ENCODE results near the gene ZNF20.
"Not testable (repeated sequence)": the region's sequence is repeated elsewhere in the genome, so short reads cannot be mapped to it uniquely, and the experiment has no call there.

Gene ZNF20

DNA sequence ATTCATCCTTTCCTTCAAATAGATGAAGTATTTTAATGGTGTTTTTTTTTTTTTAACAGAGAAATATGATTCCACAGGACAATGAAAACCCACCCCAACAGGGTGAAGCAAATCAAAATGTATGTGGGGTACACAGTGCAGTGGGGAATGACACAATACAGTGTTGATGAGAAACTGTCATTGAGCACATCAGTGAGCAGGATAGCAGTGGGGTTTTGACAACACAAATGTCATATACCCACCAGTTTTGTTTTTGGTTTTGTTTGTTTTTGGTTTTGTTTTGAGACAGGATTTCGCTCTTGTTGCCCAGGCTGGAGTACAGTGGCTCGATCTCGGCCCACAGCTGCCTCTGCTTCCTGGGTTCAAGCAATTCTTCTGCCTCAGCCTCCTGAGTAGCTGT, 46.4 kb downstream of the ZNF20 start:
- H3K27me3 Mint-ChIP-seq: no peaks in the 10 kb centered on the region
- peaks cover 9 to 15% of the 10 kb centered on the region in 2 donors for H3K36me3 Mint-ChIP-seq
- peak overlapping the region in 1 of 2 donors; percentile 90 for H3K4me3 Mint-ChIP-seq
- H3K9me3 Mint-ChIP-seq: no peaks in the 10 kb centered on the region
- DNase-seq: no peak
- peaks cover 8 to 23% of the 10 kb centered on the region in 2 donors for H3K4me1 Mint-ChIP-seq
- no peak for ATAC-seq (replicated peaks)
- no peak overlapping the region for H3K27ac Mint-ChIP-seq

DNA sequence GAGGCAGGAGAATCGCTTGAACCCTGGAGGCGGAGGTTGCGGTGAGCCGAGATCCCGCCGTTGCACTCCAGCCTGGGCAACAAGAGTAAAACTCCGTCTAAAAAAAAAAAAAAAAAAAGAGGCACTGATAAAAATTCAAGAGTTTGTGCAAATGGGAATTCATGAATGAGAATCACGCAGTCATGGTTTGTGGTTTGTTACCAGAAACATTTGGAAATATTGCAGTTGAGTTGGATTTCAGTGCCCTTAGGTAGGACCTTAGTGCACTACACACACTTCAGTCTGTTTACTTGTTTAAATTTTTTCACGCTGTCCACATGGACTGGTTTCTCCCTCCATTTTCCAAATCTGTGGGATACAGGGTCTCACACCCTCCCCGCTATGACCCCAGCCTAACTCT, 47.2 kb downstream of the ZNF20 start:
- H3K4me1 Mint-ChIP-seq: peaks cover 8 to 23% of the 10 kb centered on the region in 2 donors
- peaks cover 6 to 12% of the 10 kb centered on the region in 2 donors for H3K36me3 Mint-ChIP-seq
- no peak for ATAC-seq (replicated peaks)
- no peak for DNase-seq
- H3K9me3 Mint-ChIP-seq: no peaks in the 10 kb centered on the region
- no peaks in the 10 kb centered on the region for H3K27me3 Mint-ChIP-seq
- H3K27ac Mint-ChIP-seq: peak overlapping the region; percentile 94
- peak overlapping the region; percentile 89 to 90 for H3K4me3 Mint-ChIP-seq

DNA sequence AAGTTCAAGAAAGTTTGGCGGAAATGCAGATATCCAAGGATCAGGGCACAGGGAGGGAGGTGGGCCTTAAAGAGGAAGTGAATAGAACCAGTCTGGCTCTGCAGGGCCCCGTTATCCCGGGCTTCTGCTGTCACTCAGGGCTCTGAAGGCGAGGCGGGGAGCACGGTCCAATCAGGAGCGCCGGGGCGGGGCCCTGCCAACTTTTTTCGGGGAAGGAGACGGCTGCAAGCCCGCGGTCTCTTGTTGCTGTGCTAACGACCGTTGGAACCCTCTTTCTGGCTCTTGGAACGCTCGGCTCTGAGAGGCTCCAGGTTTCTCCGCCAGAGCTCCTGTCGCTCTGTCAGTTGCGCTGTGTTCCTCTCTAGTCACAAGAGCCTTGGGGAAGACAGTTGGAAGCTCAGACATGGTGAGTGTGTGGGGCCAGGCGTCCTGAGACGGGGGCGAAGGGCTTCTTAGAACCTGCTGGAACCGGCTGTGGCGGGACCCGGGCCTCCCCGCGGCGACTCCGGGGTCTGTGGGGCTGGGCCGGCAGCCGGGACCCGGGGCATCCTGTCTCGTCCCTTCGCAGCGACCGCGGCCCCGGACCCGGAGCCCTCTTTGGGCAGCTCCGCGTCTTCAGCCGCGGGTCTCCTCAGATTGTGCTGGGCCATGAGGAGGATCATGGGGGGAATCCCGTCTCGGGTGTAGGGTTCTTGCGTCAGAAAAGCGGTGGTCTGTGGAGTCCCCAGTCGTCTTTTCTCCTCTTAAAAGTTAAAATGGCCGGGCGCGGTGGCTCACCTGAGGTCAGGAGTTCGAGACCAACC, 47.9 kb downstream of the ZNF20 start:
- peak; percentile 89 to 91 for ATAC-seq (replicated peaks)
- H3K4me1 Mint-ChIP-seq: peaks cover 8 to 23% of the 10 kb centered on the region in 2 donors
- H3K27me3 Mint-ChIP-seq: no peaks in the 10 kb centered on the region
- DNase-seq: peak; percentile 76
- H3K27ac Mint-ChIP-seq: peak overlapping the region; percentile 94
- H3K4me3 Mint-ChIP-seq: peak overlapping the region; percentile 89 to 90
- H3K9me3 Mint-ChIP-seq: no peaks in the 10 kb centered on the region
- peaks cover 4 to 10% of the 10 kb centered on the region in 2 donors for H3K36me3 Mint-ChIP-seq

DNA sequence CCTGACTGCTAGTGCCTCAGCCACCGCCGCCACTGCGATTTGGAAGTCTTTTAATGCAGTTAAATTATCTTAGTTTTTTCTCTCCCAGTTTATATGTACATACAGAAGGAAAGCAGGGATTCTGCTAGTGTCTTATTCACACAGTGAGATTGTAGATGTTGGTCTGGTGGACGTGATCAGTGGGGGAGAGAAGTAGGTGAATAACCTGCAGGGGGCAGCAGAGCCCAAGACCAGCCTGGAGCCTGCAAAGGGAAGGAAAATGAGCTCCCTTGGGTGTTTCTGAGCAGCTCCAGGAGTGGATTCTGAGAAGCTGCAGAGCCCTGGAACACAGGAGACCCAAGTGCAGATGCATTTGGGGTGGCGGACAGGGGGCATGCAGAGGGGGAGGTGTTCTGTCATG, 49.3 kb downstream of the ZNF20 start:
- Mint-ChIP-seq H3K27ac (no peak overlapping the region), H3K27me3 (no peaks in the 10 kb centered on the region), H3K9me3 (no peaks in the 10 kb centered on the region), H3K4me3 (peak overlapping the region; percentile 3 to 19), H3K36me3 (peaks cover 4 to 5% of the 10 kb centered on the region in 2 donors), H3K4me1 (peaks cover 8 to 23% of the 10 kb centered on the region in 2 donors)
- DNase-seq: peak; percentile 32
- ATAC-seq (replicated peaks): peak; percentile 44 to 51

- ATAC-seq (replicated peaks) (no peak), DNase-seq (no peak)
- peaks cover 0 to 8% of the 10 kb centered on the region in 2 donors for H3K9me3 Mint-ChIP-seq
- no peak overlapping the region for H3K4me3 Mint-ChIP-seq
- peaks cover 5 to 18% of the 10 kb centered on the region in 2 donors for H3K36me3 Mint-ChIP-seq
- H3K4me1 Mint-ChIP-seq: peaks cover 0 to 2% of the 10 kb centered on the region in 2 donors
- H3K27ac Mint-ChIP-seq: no peak overlapping the region
- no peaks in the 10 kb centered on the region for H3K27me3 Mint-ChIP-seq
Measured at GRCh38 chr19:12085074-12085818, 54.9 kb downstream of the ZNF20 start.

- ATAC-seq (replicated peaks); H3K4me3 Mint-ChIP-seq; H3K27me3 Mint-ChIP-seq; DNase-seq; H3K27ac Mint-ChIP-seq; H3K4me1 Mint-ChIP-seq: not testable (repeated sequence)
- Mint-ChIP-seq H3K9me3 (peaks cover 0 to 11% of the 10 kb centered on the region in 2 donors), H3K36me3 (peaks cover 12 to 27% of the 10 kb centered on the region in 2 donors)
Measured at GRCh38 chr19:12083336-12083735, 56.8 kb downstream of the ZNF20 start.

All from stimulated activated naive B cell treated with anti-CD40 and anti-IgM and Interleukin-4, amounts not matched to agents 10 μg/mL and 1 μg/mL and 100 μg/mL, for 72 hours (primary cell).